ENCODE results near the gene ZNF219. TPM values are rescaled to one million over a fixed set of nuclear protein-coding genes. Genes with fewer than 3 reads are reported as not detected.
A peak's percentile ranks its signal among the peaks of the same experiment; 100 is the strongest.

The ZNF219 gene
- total RNA-seq, 4 donors from 2014 or later: 44.2 to 70.0 (median 56.7) TPM

GRCh38 chr14:21088687-21089086 lies 9.8 kb downstream of the ZNF219 start:
- peaks cover 67% of the 10 kb centered on the region for H3K36me3 ChIP-seq
- TF ChIP-seq EP300 (IDR thresholded peaks at IDR 0.05) (no peak), CTCF (IDR thresholded peaks at IDR 0.05) (no peak), POLR2A (IDR thresholded peaks at IDR 0.05) (no peak), POLR2AphosphoS5 (IDR thresholded peaks at IDR 0.05) (no peak)
- H3K9me3 ChIP-seq: no peaks in the 10 kb centered on the region
- peaks cover 28% of the 10 kb centered on the region for H3K4me1 ChIP-seq
- WGBS: 78% methylated on average over 4 of the region's 4 CpGs
- H3K27ac ChIP-seq: no peak overlapping the region
- H3K4me3 ChIP-seq: no peak overlapping the region
- no peak for DNase-seq (ENCODE audit: low spot score in 2 of 2)
- H3K27me3 ChIP-seq: no peaks in the 10 kb centered on the region

GRCh38 chr14:21087294-21088091 lies 11.0 kb downstream of the ZNF219 start:
- H3K36me3 ChIP-seq: peaks cover 71% of the 10 kb centered on the region
- no peak for DNase-seq (ENCODE audit: low spot score in 2 of 2)

GRCh38 chr14:21086908-21087293 lies 11.6 kb downstream of the ZNF219 start:
- H3K27me3 ChIP-seq: no peaks in the 10 kb centered on the region
- WGBS: 86% methylated on average over 4 of the region's 4 CpGs
- DNase-seq (ENCODE audit: low spot score in 2 of 2): peak in 1 of 2 donors; percentile 57
- peaks cover 73% of the 10 kb centered on the region for H3K36me3 ChIP-seq
- H3K27ac ChIP-seq: peak overlapping the region; percentile 34
- H3K4me1 ChIP-seq: peaks cover 17% of the 10 kb centered on the region
- no peak overlapping the region for H3K4me3 ChIP-seq
- TF ChIP-seq CTCF (IDR thresholded peaks at IDR 0.05) (no peak), POLR2AphosphoS5 (IDR thresholded peaks at IDR 0.05) (no peak), EP300 (IDR thresholded peaks at IDR 0.05) (no peak), POLR2A (IDR thresholded peaks at IDR 0.05) (no peak)
- no peaks in the 10 kb centered on the region for H3K9me3 ChIP-seq

More at GRCh38 chr14:21087294-21088091, 11.0 kb downstream of the ZNF219 start:
- 35% methylated on average over 19 of the region's 19 CpGs for WGBS
- H3K27me3 ChIP-seq: no peaks in the 10 kb centered on the region
- TF ChIP-seq EP300 (IDR thresholded peaks at IDR 0.05) (no peak), POLR2A (IDR thresholded peaks at IDR 0.05) (no peak), POLR2AphosphoS5 (IDR thresholded peaks at IDR 0.05) (no peak), CTCF (IDR thresholded peaks at IDR 0.05) (no peak)
- H3K4me1 ChIP-seq: peaks cover 22% of the 10 kb centered on the region
- no peak overlapping the region for H3K4me3 ChIP-seq
- H3K9me3 ChIP-seq: no peaks in the 10 kb centered on the region
- H3K27ac ChIP-seq: peak overlapping the region; percentile 34

GRCh38 chr14:21084998-21085853 lies 13.2 kb downstream of the ZNF219 start:
- H3K27ac ChIP-seq: peak overlapping the region; percentile 43
- WGBS: 60% methylated on average over 16 of the region's 17 CpGs
- TF ChIP-seq POLR2A (IDR thresholded peaks at IDR 0.05) (no peak), POLR2AphosphoS5 (IDR thresholded peaks at IDR 0.05) (no peak), EP300 (IDR thresholded peaks at IDR 0.05) (no peak), CTCF (IDR thresholded peaks at IDR 0.05) (no peak)
- no peaks in the 10 kb centered on the region for H3K9me3 ChIP-seq
- H3K4me3 ChIP-seq: no peak overlapping the region
- no peak for DNase-seq (ENCODE audit: low spot score in 2 of 2)
- H3K4me1 ChIP-seq: peaks cover 17% of the 10 kb centered on the region
- no peaks in the 10 kb centered on the region for H3K27me3 ChIP-seq
- H3K36me3 ChIP-seq: peaks cover 73% of the 10 kb centered on the region

GRCh38 chr14:21084396-21084795 lies 14.1 kb downstream of the ZNF219 start:
- Histone ChIP-seq H3K9me3 (no peaks in the 10 kb centered on the region), H3K4me3 (no peak overlapping the region), H3K27me3 (no peaks in the 10 kb centered on the region), H3K36me3 (peaks cover 71% of the 10 kb centered on the region), H3K27ac (no peak overlapping the region), H3K4me1 (peaks cover 17% of the 10 kb centered on the region)
- no peak for DNase-seq (ENCODE audit: low spot score in 2 of 2)
- 58% methylated on average over 2 of the region's 2 CpGs for WGBS
- TF ChIP-seq CTCF (IDR thresholded peaks at IDR 0.05) (no peak), POLR2AphosphoS5 (IDR thresholded peaks at IDR 0.05) (no peak), EP300 (IDR thresholded peaks at IDR 0.05) (no peak), POLR2A (IDR thresholded peaks at IDR 0.05) (no peak)
